GM19239 (cell line): ENCODE data around the gene NACC2.
"Not testable (repeated sequence)": the region's sequence is repeated elsewhere in the genome, so short reads cannot be mapped to it uniquely, and the experiment has no call there.

Source experiments
- DNase-seq: peaks from one replicate; pipeline ENCODE4 v3.0.0; 2011; ENCODE audit warnings: low spot score; ENCODE audit not compliant: insufficient read length
- FAIRE-seq: peaks from 2 replicates; lab custom pipeline; 2011; peaks lifted over from hg19 to GRCh38; lab: Jason Lieb, UNC

The NACC2 gene

GRCh38 chr9:135973277-135974219 is 121.5 kb downstream of the NACC2 start:
- no peak for FAIRE-seq
- no peak for DNase-seq

DNA sequence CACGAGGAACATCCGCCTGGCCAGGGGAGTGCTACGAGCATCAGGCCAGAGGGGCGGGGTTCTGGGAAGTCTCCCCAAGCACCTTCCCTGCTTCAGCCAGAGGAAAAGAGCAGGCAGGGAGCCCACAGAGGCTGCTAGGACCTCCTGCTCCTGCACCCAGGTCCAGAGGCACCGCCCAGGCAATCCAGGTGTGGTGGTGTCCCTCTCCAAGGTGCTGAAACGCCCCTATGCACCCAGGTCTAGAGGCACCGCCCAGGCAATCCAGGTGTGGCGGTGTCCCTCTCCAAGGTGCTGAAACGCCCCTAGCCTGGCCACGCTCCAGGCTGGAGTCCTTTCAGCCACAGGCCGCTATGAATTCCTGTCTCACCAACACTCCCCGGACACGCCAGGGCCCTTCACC is 123.2 kb downstream of the NACC2 start:
- FAIRE-seq (no peak), DNase-seq (no peak)

DNA sequence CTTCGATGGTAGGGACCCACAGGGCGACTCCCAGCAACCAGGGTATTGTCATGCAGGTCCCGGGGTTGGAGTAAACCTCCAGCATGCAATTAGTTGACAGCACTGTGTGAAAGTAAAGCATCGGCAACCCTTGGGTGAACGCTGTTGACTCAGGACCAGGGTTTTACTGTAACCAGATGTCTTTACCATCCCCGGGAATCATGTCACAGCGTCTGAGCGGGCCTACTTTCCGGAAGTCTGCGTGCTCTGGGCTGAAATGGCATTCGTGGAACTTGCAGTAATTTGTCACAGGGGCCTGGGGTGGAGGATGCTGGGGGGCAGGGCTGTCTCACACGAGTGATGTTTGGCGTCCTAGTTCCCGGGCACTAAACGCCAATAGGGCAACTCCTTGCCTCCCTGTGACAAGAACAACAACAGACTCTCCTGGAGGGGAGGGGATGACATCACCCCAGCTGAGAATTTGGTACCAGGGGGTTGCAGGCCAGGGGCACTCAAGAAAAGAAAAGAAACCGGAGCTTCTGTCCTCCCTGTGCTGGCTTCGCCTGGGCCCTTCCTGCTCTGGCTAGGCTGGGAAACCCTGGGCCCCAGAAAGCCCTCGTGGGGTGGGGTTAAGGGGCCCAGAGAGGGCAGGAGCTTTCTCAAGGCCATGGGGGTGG is 123.8 kb downstream of the NACC2 start:
- FAIRE-seq, result no peak
- no peak for DNase-seq

DNA sequence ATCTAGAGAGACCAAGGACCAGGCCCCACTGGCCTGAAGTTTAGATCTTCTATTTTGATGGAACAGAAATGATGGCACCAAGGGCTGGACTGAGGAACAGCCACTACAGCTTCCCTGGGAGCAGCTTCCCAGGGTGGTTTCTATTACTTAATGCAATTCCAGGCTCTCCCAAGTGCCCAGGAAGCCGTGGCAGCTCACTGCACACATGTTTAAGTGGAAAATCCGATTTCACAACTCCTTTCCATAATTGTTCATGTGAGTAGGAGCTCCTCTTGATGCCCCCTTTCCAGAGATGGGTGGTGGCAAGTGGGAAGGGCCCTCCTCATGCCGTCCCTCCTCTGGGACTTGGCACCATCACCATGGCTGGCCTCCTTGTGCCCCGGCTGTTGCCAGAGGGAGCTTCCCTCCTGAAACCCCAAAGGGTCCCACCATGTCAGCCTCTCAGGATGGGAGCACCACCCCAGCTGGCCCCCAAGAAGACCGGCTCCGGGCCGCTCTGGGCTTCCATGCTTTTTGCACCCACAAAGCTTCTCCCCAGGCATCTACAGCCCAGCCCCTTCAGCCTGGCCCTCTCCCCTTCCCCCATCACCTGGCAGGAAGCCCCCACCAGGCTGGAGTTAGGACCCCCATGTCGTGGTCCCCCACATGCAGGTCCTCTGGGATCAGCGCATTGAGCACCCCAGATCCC is 124.8 kb downstream of the NACC2 start:
- DNase-seq (no peak), FAIRE-seq (no peak)

DNA sequence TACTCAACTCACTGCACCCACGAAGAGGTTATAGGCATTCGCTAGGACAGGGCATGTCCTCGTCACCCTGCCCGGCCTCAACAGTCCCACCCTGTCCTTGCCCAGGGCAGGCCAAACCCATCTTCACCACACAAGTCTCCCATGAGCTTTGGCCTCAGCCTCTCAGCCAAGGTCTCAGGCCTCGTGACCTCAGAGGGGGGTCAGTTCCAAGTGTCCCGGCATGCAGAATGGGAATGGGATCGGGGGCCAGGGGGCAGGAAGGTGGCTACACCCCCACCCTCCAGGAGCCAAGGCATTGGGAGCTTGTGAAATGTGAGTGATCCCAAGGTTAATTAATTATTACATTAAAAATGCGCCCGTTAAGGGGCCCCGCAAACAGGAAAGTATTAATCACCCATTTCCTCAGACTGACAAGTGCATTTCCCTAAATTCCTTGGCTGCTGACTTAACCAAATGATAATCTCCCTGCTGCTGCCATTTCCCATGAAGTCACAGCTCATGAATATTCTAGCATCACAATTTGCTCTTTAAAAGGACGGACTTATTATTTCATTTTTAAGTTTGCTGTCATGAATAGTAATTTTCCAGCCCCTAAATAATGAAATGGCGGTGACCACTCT is 125.9 kb downstream of the NACC2 start:
- DNase-seq (no peak), FAIRE-seq (no peak)

DNA sequence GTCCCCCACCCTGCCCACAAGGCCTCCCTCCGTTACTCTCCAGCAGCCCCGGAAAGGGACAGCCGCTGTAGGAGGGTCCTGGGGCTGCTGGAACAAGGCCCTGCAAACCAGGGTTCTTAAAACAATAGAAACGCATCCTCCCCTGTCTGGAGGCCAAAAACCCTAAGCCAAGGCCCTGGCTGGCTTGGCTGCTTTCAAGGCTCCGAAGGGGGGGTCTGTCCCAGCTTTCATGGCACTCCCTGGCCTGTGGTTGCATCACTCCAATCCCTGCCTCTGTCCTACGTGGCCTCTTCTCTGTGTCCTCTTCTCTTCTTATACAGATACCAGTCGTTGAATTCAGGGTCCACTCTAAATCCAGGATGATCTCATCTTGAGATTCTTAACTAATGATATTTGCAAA is 126.5 kb downstream of the NACC2 start:
- FAIRE-seq (no peak), DNase-seq (no peak)

GRCh38 chr9:135968083-135968476 is 127.0 kb downstream of the NACC2 start:
- DNase-seq (no peak), FAIRE-seq (no peak)

DNA sequence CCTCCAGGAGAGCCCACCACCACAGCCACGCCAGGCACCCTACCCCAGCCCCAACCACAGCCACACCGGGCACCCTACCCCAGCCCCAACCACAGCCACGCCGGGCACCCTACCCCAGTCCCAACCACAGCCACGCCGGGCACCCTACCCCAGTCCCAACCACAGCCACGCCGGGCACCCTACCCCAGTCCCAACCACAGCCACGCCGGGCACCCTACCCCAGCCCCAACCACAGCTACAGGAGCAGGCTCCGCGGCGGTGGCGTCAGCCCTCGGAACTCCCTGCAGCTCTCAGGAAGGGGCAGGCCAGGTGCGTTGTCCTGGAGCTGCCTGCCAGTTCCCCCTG is 128.2 kb downstream of the NACC2 start:
- FAIRE-seq, DNase-seq: not testable (repeated sequence)

DNA sequence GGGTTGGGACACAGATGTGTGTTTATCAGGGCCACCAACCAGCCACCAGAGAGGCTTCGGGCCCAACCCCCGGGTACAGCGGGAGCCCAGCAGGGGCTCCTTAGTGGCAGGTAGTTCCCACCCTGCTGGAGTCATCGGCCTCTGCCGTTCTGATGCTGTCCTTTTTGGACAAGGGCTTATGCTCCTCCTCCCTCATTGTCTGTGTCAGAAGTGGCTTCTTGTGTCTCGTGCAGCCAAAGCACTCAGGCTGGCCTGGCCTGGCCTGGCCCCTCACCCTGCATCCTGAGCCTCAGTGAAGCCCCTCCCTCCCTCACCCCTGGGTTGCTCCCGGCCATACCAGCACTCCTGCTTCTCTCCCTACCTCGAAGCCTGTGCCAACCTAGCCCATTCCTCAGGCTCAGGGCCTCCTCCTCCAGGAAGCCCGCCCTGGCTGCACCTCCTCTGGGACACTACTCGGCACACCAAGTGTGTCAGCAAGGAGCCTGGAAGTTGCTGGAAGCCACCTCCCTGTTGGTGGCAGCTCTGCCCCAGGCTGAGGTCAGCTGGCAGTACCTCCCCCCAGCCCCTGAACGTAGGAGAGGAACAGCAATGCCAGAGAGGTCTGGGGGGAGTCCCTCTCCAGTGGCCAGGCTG is 129.8 kb downstream of the NACC2 start:
- no peak for DNase-seq
- FAIRE-seq, result no peak

DNA sequence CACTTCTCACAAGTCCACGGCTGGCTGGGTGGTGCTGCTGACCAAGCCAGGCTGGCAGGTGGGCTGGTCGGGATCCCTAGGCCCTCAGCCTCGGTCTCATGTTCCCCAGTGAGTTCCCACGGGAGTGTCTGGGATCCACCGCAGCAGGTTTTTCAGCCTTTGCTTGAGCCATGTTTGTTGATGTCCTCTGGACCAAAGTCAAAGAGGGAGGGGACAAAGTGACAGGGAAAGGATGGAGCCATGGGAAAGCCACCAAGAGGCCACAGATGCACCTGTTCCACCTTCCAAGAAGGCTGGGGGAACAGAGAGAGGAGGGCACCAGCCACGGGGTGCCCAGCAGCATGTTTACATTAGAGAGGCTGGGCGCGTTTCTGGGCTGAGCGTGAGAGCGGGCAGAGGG is 131.2 kb downstream of the NACC2 start:
- no peak for DNase-seq
- no peak for FAIRE-seq

- DNase-seq (no peak), FAIRE-seq (no peak)
Observed at GRCh38 chr9:135963338-135963737, 131.8 kb downstream of the NACC2 start.

GRCh38 chr9:135962696-135963307 is 132.3 kb downstream of the NACC2 start:
- FAIRE-seq (no peak), DNase-seq (no peak)

DNA sequence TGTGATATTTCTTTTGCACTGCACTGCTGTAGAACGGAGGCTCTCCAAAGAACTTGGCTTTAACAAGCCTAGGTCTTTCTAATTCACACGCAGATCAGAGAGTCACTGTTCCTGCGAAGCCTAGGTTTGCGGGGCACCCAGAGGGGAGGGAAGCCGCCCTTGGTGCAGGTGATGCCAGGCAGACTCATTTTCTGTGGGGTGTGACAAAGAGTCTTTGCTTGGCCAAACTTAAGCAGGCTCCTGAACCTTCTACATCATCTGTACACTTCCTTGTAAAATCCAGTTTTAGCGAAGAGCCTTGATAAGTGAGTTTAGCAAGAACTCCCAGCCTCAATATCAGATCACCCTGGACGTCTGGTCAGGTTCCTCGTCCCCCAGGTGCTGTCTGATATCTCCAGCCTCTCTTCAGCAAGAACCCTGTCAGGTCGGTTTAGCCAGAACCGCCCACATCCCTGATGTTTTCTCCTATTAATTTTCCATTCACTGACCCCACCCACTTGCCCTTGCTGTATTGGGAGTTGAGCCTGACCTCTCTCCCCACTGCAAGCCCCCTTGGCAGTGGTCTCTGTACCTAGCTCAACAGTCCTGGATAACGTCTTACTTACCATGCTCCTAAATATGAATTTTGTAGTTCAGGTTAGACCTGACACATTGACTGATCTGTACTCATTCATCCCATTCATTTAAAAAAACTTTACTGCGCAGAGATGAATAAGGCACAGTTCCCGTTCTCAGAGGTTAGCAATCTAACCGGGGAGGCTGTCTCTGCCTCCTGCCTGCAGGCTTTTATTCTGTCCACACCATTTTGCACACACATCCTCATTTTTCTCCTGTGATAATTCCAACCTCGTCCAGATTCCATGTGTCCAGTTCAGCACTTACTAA is 133.0 kb downstream of the NACC2 start:
- FAIRE-seq, result no peak
- no peak for DNase-seq

- FAIRE-seq (peak; percentile 79), DNase-seq (peak; percentile 100)
Observed at GRCh38 chr9:135961277-135961715, 133.8 kb downstream of the NACC2 start, which contains the start of gene UBAC1. Gene UBAC1 (minus strand): TSS chr9:135961373. CDS start chr9:135961162, 211 bp downstream.

GRCh38 chr9:135960411-135961276 is 134.4 kb downstream of the NACC2 start:
- FAIRE-seq, result no peak

GRCh38 chr9:135959814-135960213 is 135.3 kb downstream of the NACC2 start:
- DNase-seq (no peak), FAIRE-seq (no peak)

More at GRCh38 chr9:135960411-135961276, 134.4 kb downstream of the NACC2 start:
- peak; percentile 28 for DNase-seq

GRCh38 chr9:135958485-135958884 is 136.6 kb downstream of the NACC2 start:
- FAIRE-seq (no peak), DNase-seq (no peak)

GRCh38 chr9:135957431-135957830 is 137.7 kb downstream of the NACC2 start:
- FAIRE-seq (no peak), DNase-seq (no peak)
